Stomach (tissue), 9 donors: ENCODE results near the gene TM7SF3. TPM values are rescaled to one million over a fixed set of nuclear protein-coding genes. Genes with fewer than 3 reads are reported as not detected.

ENCODE experiments used
- DNase-seq, 2 donors: peaks; one replicate each; pipeline versions ENCODE4 v3.0.0 to v3.0.0-alpha.2; 2013 to 2019
- H3K27ac ChIP-seq, 5 donors: fragments of 200-600 bp in 4 of 5; sonication (generic) in 4 of 5; one replicate each; pipeline ENCODE4 v1.5.1; 2013 to 2019; ENCODE audit warnings: mild to moderate bottlenecking in 1 of 5, moderate library complexity in 1 of 5
- H3K27me3 ChIP-seq, 3 donors: fragments of 200-600 bp; sonication (generic); one replicate each; pipeline ENCODE4 v1.5.1; 2017 to 2019; ENCODE audit warnings: mixed run types in 1 of 3
- H3K36me3 ChIP-seq, 4 donors: fragments of 200-600 bp; sonication (generic); 1 replicate in 3 of 4; 2 replicates in 1 of 4; pipeline ENCODE4 v1.5.1; 2016 to 2019
- H3K4me1 ChIP-seq, 4 donors: fragments of 200-600 bp; sonication (generic); one replicate each; pipeline ENCODE4 v1.5.1; 2016 to 2019
- H3K4me3 ChIP-seq, 4 donors: fragments of 200-600 bp; sonication (generic) in 3 of 4; one replicate each; pipeline ENCODE4 v1.5.1; 2016 to 2019; ENCODE audit warnings: mild to moderate bottlenecking in 1 of 4
- H3K9me3 ChIP-seq, 4 donors: fragments of 200-600 bp; sonication (generic); one replicate each; pipeline ENCODE4 v1.5.1; 2016 to 2019
- CTCF ChIP-seq, 7 experiments: fragments of 450-650 bp in 4 of 7; fragments of 200-600 bp in 3 of 7; sonication (generic) in 3 of 7; IDR thresholded peaks; one replicate each; pipeline ENCODE4 v1.5.1; 2016 to 2019; ENCODE audit warnings: antibody characterized with exemption in 7 of 7, control low read depth in 2 of 7, mild to moderate bottlenecking in 1 of 7
- EP300 ChIP-seq: sonication (generic); formaldehyde crosslinking; IDR thresholded peaks from one replicate; pipeline ENCODE4 v1.6.1; 2017; ENCODE audit warnings: antibody characterized with exemption
- POLR2A ChIP-seq, 4 donors: fragments of 450-650 bp; IDR thresholded peaks; one replicate each; pipeline ENCODE4 v1.6.1; 2016; ENCODE audit warnings: antibody characterized with exemption in 4 of 4, control low read depth in 2 of 4, mild to moderate bottlenecking in 1 of 4, moderate library complexity in 1 of 4
- POLR2AphosphoS5 ChIP-seq, 3 donors: sonication (generic); formaldehyde crosslinking; IDR thresholded peaks; one replicate each; pipeline ENCODE4 v1.6.1; 2016; ENCODE audit warnings: antibody characterized with exemption in 3 of 3
- WGBS, 5 donors: extraction: QIAGEN DNeasy Blood & Tissue Kit in 3 of 5; methylation state at CpG; one replicate each; pipeline versions ENCODE4 v1.1.5 to v1.1.7; 2013 to 2018; 5-methylcytosine and 5-hydroxymethylcytosine counted together
- intact Hi-C: fragments of 100-400 bp; cut with DNase I; formaldehyde crosslinking; loops from one replicate; pipeline ENCODE4 v1.15.1; 2023; ENCODE audit warnings: low total_unique reads
- polyA plus RNA-seq, 3 donors: library from polyadenylated mRNA; stranded (reverse); fragments of 200-250 nt; gene quantifications; one replicate each; pipeline ENCODE4 v1.2.3, GENCODE V29; 2013
- total RNA-seq, 5 donors: library from RNA; depleted of rRNA; stranded (reverse); fragments of >200 nt; gene quantifications; one replicate each; pipeline versions ENCODE4 v1.1.0 to v1.2.3, GENCODE V29; 2014 to 2016
- donor health status: healthy with polysubstance abuse.
- donor health status: Bipolar disorder and iron deficiency.
- donor health status: healthy.

Gene TM7SF3
- total and polyA plus RNA-seq, 8 donors: 13.5 to 148 (median 75.4) TPM

- peaks cover 0 to 57% (median 20%) of the 10 kb centered on the region in 4 donors for H3K4me1 ChIP-seq
- intact Hi-C loops: loop anchor here (10.0 kb wide), 1 partner anchor 62 kb away; no protein-coding TSS in a partner anchor
- TF ChIP-seq CTCF (IDR thresholded peaks at IDR 0.05) (no peak), EP300 (no peak), POLR2AphosphoS5 (IDR thresholded peaks at IDR 0.05) (no peak), POLR2A (IDR thresholded peaks at IDR 0.05) (no peak)
- WGBS, 5 donors: 77 to 91% (median 89%) methylated on average over 2 of the region's 2 CpGs
- no peaks in the 10 kb centered on the region for H3K9me3 ChIP-seq
- DNase-seq: no peak
- no peak overlapping the region for H3K27ac ChIP-seq
- H3K27me3 ChIP-seq: no peaks in the 10 kb centered on the region
- H3K36me3 ChIP-seq: peaks cover 0 to 2% (median under 1%) of the 10 kb centered on the region in 4 donors
- no peak overlapping the region for H3K4me3 ChIP-seq
These were observed 7.3 kb downstream of the TM7SF3 start for GRCh38 chr12:27006797-27007467.

- WGBS, 5 donors: 83 to 98% (median 95%) methylated on average over 2 of the region's 2 CpGs
- no peak overlapping the region for H3K4me3 ChIP-seq
- intact Hi-C loops: loop anchor here (10.0 kb wide), 1 partner anchor 61 kb away; no protein-coding TSS in a partner anchor
These were observed 8.7 kb downstream of the TM7SF3 start for GRCh38 chr12:27005495-27005894.

GRCh38 chr12:27003421-27004381 lies 10.5 kb downstream of the TM7SF3 start:
- H3K27me3 ChIP-seq: no peaks in the 10 kb centered on the region
- no peak overlapping the region for H3K27ac ChIP-seq
- H3K9me3 ChIP-seq: no peaks in the 10 kb centered on the region
- H3K36me3 ChIP-seq: peaks cover 3 to 19% (median 18%) of the 10 kb centered on the region in 4 donors
- no peak for TF ChIP-seq CTCF (IDR thresholded peaks at IDR 0.05)
- TF ChIP-seq POLR2AphosphoS5 (IDR thresholded peaks at IDR 0.05): no peak
- TF ChIP-seq POLR2A (IDR thresholded peaks at IDR 0.05): no peak
- TF ChIP-seq EP300: no peak
- no peak for DNase-seq
- 78 to 87% (median 86%) methylated on average over 6 of the region's 6 CpGs for WGBS, 5 donors
- intact Hi-C loops: loop anchor here (10.0 kb wide), 1 partner anchor 59 kb away; no protein-coding TSS in a partner anchor
- H3K4me3 ChIP-seq: no peak overlapping the region
- peaks cover 0 to 43% (median 8%) of the 10 kb centered on the region in 4 donors for H3K4me1 ChIP-seq

More at GRCh38 chr12:27005495-27005894, 8.7 kb downstream of the TM7SF3 start:
- H3K27ac ChIP-seq: no peak overlapping the region
- no peaks in the 10 kb centered on the region for H3K9me3 ChIP-seq
- no peak for DNase-seq
- peaks cover 0 to 8% (median 3%) of the 10 kb centered on the region in 4 donors for H3K36me3 ChIP-seq
- TF ChIP-seq POLR2A (IDR thresholded peaks at IDR 0.05): no peak
- no peak for TF ChIP-seq EP300
- TF ChIP-seq CTCF (IDR thresholded peaks at IDR 0.05): no peak
- TF ChIP-seq POLR2AphosphoS5 (IDR thresholded peaks at IDR 0.05): no peak
- H3K4me1 ChIP-seq: peaks cover 0 to 53% (median 11%) of the 10 kb centered on the region in 4 donors
- H3K27me3 ChIP-seq: no peaks in the 10 kb centered on the region

- WGBS, 5 donors: 78 to 98% (median 91%) methylated on average over 4 to 5 of the region's 5 CpGs
- H3K36me3 ChIP-seq: peaks cover 4 to 33% (median 33%) of the 10 kb centered on the region in 4 donors
These were observed 12.0 kb downstream of the TM7SF3 start for GRCh38 chr12:27002141-27002540.

More at GRCh38 chr12:27002141-27002540, 12.0 kb downstream of the TM7SF3 start:
- DNase-seq: no peak
- Histone ChIP-seq H3K27ac (no peak overlapping the region), H3K4me1 (peaks cover 0 to 30% (median 8%) of the 10 kb centered on the region in 4 donors), H3K4me3 (no peak overlapping the region), H3K27me3 (no peaks in the 10 kb centered on the region), H3K9me3 (no peaks in the 10 kb centered on the region)
- intact Hi-C loops: loop anchor here (10.0 kb wide), 1 partner anchor 57 kb away; no protein-coding TSS in a partner anchor
- no peak for TF ChIP-seq POLR2AphosphoS5 (IDR thresholded peaks at IDR 0.05)
- TF ChIP-seq EP300: no peak
- no peak for TF ChIP-seq CTCF (IDR thresholded peaks at IDR 0.05)
- TF ChIP-seq POLR2A (IDR thresholded peaks at IDR 0.05): no peak
